GM18951 (cell line): ENCODE results near the gene RPH3AL.
"Not testable (repeated sequence)": the region's sequence is repeated elsewhere in the genome, so short reads cannot be mapped to it uniquely, and the experiment has no call there.

Experiments used
- POLR2A ChIP-seq: IDR thresholded peaks from 4 replicates; pipeline ENCODE4 v1.6.1; 2011; ENCODE audit warnings: mild to moderate bottlenecking; ENCODE audit not compliant: insufficient read length, insufficient read depth; ENCODE audit errors: extremely low read depth
- in situ Hi-C: fragments of 300-500 bp; cut with MboI; formaldehyde crosslinking; loops from one replicate; pipeline ENCODE4 v1.12.0; 2022; ENCODE audit warnings: low sequenced_read_pairs, mixed read lengths, inconsistent platforms; ENCODE audit not compliant: unreplicated experiment

Gene RPH3AL

DNA sequence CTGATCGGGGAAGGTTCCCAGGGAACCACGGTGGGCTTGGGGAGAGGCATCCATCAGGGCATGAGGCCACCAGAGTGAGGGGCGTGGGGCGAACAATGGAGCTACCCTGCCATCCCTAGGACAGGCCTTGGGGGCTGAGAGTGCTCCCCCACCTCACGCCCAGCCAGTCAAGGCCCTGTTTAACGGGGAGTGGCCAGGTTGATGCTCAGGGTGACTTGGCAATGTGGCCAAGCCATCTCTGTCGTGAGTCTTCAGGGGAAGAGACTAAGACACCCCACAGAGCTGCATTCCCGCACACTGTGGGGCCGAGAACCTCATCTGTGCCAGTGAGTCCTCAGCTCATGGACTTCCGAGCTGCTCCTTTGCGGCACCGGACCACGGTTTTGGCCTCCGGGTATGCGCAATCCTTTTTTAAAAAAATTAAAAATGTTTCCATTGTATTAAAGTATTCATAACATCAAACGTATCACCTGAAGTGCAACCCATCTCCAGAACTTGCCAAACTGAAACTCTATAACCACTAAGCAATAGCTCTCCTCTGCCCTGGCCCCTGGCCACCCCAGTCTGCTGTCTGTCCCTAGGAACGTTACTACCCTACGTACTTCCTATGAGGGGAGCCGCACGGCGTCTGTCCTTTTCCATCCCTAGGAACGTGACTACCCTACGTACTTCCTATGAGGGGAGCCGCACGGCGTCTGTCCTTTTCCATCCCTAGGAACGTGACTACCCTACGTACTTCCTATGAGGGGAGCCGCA is 99.3 kb downstream of the RPH3AL start:
- TF ChIP-seq POLR2A = no peak
- in situ Hi-C loops = no loop called here

DNA sequence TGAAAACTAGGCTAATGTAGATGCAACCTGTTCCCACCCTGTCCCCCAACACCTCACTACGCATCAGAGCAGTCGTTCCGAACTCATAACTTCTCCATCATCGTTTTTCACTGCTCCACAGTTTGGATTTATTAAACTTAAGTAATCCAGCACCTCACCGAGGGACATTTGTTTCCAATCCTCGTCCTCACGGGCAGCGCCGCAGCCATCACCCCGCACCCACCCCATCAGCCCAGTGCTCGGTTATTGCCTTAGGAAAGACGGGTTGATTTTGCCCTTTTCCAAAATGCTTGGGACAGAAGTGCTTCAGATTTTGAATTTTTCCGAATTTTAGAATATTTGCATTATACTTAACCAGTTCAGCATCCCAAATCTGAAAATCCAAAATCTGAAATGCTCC is 100.2 kb downstream of the RPH3AL start:
- in situ Hi-C loops = no loop called here
- TF ChIP-seq POLR2A = no peak

DNA sequence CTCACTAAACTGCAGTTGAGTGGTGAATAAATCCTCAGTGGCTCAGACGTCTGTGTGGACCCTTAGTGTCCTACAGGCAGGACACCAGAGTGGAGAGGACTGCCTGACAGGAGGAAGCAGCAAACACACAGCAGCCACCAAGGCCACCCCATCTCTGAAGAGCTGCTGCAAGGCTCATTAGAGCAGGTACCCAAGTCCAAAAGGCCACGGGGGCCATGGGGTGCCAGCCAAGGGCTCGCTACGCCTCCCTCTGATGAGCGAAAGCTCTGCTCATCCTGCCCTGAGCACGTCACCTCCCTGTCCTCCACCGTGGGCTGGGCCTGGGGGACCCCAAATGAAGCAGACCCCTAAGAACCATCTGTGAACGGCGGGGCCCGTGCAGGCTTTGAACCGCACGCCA is 101.1 kb downstream of the RPH3AL start:
- no peak for TF ChIP-seq POLR2A
- in situ Hi-C loops = no loop called here

DNA sequence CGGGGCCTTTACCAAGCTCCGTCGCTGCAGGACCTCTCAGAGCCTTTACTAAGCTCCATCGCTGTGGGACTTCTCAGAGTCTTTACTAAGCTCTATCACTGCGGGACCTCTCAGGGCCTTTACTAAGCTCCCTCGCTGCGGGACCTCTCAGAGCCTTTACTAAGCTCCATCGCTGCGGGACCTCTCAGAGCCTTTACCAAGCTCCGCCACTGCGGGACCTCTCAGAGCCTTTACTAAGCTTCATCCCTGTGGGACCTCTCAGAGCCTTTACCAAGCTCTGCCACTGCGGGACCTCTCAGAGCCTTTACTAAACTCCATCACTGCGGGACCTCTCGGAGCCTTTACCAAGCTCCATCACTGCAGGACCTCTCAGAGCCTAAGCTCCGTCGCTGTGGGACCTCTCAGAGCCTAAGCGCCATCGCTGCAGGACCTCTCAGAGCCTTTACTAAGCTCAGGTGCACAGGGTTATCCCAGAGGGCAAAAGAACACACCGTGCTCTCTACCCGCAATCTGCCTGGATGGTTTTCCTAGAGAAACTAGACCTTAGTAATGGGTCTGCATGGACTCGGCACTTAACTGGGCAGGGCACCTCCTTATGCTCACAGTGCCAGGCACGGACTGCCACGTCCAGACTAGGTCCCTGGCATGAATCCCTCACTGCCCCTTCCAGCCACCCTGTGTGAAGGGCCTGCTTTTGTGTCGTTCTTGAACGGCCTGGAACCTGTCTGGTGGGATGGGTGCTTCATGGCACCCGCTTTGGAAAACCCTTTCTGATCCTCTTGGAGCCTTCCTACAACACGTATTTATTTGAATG is 101.9 kb downstream of the RPH3AL start:
- in situ Hi-C loops = no loop called here
- no peak for TF ChIP-seq POLR2A

DNA sequence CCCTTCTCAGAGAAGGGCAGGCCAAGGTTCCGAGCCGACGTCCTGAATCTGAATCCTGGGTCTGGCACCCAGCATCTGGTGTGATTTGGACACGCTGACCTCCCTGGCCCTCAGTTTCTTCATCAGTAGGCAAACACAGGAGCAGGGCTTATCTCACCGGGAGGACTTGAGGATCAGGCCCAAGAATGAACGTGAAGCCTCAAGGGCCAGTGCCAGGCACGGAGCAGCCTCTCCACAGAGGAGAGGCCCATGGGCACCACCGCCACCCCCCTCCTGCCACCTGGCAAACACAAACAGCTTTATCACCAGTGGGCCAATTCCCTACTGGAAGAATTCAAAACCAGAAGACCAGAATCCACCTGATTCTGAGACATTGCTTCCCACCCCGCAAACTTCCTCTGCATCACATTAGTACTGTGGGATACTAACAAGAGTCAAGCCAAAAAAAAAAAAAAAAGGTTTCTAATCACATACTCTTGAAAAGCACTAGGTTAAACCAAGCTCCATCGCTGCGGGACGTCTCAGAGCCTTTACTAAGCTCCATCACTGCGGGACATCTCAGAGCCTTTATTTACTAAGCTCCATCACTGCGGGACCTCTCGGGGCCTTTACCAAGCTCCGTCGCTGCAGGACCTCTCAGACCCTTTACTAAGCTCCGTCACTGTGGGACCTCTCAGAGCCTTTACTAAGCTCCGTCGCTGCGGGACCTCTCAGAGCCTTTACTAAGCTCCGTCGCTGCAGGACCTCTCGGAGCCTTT is 103.2 kb downstream of the RPH3AL start:
- in situ Hi-C loops = no loop called here
- no peak for TF ChIP-seq POLR2A

DNA sequence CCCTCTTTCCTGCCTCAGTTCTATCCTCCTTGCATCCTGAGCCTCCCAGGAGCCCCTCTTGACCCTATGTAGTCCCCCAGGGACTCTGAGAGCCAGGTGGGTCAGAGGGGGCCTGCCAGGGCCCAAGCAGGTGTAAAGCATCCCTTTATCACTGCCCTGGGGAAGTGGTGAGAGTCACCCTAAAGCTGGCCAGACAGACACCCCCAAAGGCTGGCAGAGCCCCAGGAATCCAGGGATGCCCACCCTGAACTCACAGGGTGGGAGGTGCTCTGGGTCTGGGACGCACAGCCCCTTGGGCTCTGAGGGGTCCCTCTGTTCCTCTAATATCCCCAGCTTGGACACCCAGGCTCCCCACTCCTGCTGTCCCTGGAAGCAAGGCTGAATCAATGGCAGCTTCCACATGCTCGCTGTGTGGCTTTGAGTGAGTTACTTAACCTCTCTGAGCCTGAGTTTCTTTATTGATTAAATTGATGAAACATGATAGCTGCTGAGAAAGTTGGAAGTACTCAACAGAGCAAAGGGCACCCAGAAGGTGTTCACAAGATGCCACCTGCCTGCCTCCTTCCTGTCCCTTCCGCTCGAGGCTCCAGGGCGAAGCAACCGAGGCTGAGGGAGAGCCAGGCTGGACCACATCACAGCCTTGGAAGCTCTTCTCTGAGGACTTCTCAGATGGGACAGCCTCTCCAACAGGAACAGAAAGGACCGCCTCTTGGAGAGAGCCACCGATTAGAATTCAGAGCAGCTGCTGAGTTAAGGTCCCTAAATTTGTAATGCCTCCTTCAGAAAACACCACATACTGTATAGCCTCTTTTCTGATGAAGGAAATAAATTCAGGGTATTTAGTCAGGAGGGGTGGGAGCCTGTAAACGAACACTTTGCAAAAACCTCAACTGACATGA is 104.0 kb downstream of the RPH3AL start:
- TF ChIP-seq POLR2A = no peak
- in situ Hi-C loops = no loop called here

DNA sequence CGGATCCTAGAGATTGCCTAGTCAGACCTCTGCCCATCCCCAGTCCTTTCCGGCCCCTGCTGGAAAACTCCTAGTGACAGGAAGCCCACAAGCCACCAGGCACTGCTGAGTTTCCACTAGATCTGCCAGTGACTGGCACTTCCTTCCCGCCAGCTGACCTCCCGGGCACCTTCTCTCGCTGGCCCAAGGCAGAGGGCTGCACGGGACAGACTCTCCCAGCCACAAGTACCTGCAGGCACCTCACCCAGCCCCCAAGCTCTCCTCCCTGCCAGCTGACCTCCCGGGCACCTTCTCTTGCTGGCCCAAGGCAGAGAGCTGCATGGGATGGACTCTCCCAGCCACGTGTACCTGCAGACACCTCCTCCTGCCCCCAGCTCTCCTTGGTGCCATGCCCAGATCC is 104.8 kb downstream of the RPH3AL start:
- no peak for TF ChIP-seq POLR2A
- in situ Hi-C loops = no loop called here

DNA sequence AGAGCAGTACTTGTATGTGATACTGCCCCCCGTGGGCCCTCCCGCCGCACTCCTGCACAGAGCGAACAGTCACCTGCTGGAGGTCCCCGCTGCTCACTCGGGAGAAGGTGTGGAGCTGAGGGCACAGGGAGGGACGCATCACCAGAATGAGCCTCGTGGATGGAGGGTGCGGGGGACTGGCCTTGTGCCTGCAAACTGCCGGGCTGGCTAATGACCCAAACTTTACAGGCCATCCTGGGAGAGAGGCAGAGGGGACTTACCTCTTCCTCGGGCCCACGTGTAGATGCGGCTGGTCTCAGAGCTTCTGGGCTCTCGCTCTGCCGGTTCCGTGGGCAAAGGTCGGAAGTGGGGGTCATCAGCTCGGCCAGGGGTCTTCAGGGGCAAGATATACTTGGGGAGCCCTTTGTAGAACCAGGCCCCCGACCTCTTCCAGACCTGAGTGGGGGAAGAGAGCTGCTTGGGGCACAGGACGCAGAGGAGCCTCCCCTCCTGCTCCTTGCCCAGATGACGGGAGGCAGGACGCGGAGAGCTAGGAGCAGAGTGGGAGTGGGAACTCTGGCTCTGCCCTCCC is 105.7 kb downstream of the RPH3AL start:
- in situ Hi-C loops = no loop called here
- TF ChIP-seq POLR2A = no peak

DNA sequence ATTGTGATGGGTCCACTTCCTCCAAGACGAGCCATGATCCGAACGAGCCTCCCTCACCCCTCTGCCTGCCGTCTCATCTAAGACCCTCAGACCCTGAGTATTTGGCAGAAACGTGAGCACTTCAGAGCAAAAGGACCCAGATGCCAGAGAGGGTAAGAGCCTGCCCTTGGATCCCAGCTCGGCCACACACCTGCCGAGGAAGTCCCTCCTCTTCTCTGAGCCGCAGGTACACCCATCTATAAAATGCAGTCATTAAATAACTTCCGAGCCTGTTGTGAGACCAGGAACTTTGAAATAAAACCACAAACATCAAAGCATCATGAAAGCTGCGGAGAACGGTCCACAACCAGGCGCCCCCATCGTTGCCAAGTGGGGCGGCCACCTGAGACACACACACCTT is 106.4 kb downstream of the RPH3AL start:
- in situ Hi-C loops = no loop called here
- TF ChIP-seq POLR2A = no peak

DNA sequence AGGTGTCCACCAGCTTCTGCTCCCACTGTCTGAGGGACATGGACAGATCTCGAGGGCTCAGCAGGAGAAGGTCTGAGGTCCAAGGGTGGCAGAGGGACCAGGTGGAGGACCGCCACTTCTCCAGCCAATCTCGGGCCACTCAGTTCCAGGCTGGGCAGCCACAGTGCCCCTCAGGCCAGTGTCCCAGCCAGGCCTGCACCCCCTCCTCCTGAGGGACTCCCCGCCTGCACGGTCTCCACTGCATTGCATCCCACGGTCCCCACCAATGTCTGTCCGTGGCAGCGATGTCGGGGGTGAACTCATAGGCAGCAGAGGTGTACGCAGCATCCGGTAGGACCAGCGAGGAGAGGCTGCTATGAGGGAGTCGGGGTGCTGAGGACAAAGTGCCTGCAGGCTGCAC is 107.0 kb downstream of the RPH3AL start:
- in situ Hi-C loops = no loop called here
- no peak for TF ChIP-seq POLR2A

DNA sequence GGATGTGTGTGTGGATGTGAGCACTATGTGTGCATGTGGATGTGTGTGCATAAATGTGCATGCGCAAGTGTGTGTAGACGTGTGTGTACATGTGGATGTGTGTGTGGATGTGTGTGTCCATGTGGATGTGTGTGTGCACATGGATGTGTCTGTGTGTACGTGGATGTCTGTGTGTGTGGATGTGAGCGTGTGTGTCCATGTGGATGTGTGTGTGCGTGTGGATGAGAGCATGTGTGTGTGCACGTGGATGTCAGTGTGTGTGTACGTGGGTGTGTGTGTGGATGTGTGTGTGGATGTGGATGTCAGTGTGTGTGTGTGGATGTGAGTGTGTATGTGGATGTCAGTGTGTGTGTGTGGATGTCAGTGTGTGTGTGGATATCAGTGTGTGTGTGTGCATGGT is 107.6 kb downstream of the RPH3AL start:
- in situ Hi-C loops = no loop called here
- TF ChIP-seq POLR2A = no peak

DNA sequence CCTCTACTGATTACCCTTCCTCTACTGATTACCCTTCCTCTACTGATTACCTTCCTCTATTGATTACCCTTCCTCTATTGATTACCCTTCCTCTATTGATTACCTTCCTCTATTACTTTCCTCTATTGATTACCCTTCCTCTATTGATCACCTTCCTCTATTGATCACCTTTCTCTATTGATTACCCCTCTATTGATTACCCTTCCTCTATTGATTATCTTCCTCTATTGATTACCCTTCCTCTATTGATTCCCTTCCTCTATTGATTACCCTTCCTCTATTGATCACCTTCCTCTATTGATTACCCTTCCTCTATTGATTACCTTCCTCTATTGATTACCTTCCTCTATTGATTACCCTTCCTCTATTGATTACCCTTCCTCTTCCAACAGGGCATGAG is 108.7 kb downstream of the RPH3AL start:
- in situ Hi-C loops = not testable (repeated sequence)
